Panc1 (cell line): Measurements from ENCODE around the gene TEX261.

Experiments
- CTCF ChIP-seq: fragments of 450-650 bp; IDR thresholded peaks from 2 replicates; pipeline ENCODE4 v1.5.1; 2017; ENCODE audit warnings: mild to moderate bottlenecking
- POLR2AphosphoS5 ChIP-seq: IDR thresholded peaks from 2 replicates; pipeline ENCODE4 v1.6.1; 2012; ENCODE audit warnings: mild to moderate bottlenecking, low read depth, low read length, moderate library complexity
- TCF7L2 ChIP-seq: IDR thresholded peaks from 2 replicates; pipeline ENCODE4 v1.6.1; 2011; ENCODE audit warnings: mild to moderate bottlenecking, low read depth, low read length, inconsistent platforms

GRCh38 chr2:71001592-71001927, 6.9 kb upstream of the TEX261 start:
- TF ChIP-seq CTCF (no peak), TCF7L2 (no peak), POLR2AphosphoS5 (no peak)
